ENCODE results near the gene SGPP2. TPM values are rescaled to one million over a fixed set of nuclear protein-coding genes. Genes with fewer than 3 reads are reported as not detected.

Gene SGPP2
- total RNA-seq, 4 donors from 2014 or later: 38.7 to 61.3 (median 59.0) TPM

DNA sequence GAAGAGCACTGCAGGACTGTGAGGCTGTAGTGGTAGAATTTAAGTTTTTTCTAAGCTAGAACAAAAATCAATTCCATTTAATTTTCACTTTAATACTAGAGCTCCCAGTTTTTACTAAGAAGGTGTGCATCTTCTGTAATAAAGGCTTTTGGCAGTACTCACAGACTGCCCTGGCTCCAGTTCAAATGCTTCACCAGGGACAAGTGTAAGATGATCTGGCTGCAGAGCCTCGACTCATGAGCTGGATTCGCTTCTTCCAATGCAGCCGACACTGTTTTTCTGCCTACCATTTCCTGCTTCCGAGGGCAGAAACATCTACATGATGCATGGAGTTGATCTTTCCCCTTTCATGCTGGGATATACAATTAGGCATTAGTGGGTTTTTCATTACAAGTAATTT is 144.5 kb downstream of the SGPP2 start:
- 37 to 45% methylated on average over 4 of the region's 4 CpGs for WGBS, 2 donors
- H3K4me3 ChIP-seq (ENCODE audit: low read depth, poor library complexity, severe bottlenecking): no peak overlapping the region
- TF ChIP-seq POLR2A (IDR thresholded peaks at IDR 0.05): no peak
- TF ChIP-seq, protein P1, sequence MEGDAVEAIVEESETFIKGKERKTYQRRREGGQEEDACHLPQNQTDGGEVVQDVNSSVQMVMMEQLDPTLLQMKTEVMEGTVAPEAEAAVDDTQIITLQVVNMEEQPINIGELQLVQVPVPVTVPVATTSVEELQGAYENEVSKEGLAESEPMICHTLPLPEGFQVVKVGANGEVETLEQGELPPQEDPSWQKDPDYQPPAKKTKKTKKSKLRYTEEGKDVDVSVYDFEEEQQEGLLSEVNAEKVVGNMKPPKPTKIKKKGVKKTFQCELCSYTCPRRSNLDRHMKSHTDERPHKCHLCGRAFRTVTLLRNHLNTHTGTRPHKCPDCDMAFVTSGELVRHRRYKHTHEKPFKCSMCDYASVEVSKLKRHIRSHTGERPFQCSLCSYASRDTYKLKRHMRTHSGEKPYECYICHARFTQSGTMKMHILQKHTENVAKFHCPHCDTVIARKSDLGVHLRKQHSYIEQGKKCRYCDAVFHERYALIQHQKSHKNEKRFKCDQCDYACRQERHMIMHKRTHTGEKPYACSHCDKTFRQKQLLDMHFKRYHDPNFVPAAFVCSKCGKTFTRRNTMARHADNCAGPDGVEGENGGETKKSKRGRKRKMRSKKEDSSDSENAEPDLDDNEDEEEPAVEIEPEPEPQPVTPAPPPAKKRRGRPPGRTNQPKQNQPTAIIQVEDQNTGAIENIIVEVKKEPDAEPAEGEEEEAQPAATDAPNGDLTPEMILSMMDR (IDR thresholded peaks at IDR 0.05): no peak
- intact Hi-C loops (cut with DNase I; ENCODE audit: low total_unique reads): loop anchor here (5.0 kb wide), 1 partner anchor 252 kb away; no protein-coding TSS in a partner anchor
- no peak for DNase-seq (ENCODE audit: low spot score in 2 of 2)

DNA sequence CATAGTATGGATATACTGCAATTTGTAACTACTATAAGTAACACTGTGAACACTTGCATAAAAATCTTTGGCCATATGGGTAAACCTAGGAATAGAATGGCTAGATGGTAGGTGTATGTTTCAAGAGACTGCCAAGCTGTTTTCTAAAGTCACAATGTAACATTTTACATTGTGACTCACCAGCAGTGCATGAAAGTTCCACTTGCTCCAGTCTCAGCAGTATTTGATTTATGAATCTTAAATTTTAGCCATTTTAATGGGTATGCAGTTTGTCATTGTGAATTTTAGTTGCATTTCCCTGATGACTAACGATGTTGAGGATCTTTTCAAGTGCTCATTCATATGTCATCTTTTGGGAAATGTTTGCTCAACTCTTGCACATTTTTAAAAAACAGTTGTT is 145.5 kb downstream of the SGPP2 start:
- DNase-seq (ENCODE audit: low spot score in 2 of 2): no peak
- intact Hi-C loops (cut with DNase I; ENCODE audit: low total_unique reads): loop anchor here (5.0 kb wide), 1 partner anchor 253 kb away; no protein-coding TSS in a partner anchor
- WGBS, 2 donors: 76 to 87% methylated on average over 1 of the region's 1 CpG
- H3K4me3 ChIP-seq (ENCODE audit: low read depth, poor library complexity, severe bottlenecking): no peak overlapping the region
- TF ChIP-seq POLR2A (IDR thresholded peaks at IDR 0.05): no peak
- TF ChIP-seq, protein P1 (IDR thresholded peaks at IDR 0.05): no peak

DNA sequence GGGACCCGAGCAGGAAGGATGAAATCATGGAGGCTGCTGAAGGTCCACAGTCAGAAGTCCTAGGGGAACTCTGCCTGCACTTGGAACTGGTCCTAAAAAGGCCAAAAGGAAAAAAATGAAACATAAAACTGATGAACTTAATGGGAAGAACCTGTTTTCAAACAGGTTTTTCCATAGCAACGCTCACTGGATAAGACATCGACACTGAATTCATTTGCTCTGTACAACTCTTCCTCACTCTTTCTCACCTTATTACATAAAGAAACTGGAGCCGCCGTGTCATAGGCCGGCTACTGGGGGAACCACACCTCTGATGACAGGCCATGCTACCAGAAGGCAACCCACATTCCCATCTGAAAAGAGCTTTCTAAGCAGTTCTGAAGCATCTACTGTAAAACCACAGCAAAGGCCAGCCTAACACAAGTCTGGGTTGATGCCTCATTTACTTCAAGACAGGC is 147.9 kb downstream of the SGPP2 start:
- 52 to 59% methylated on average over 6 of the region's 6 CpGs for whole genome bisulfite sequencing, 2 donors
- no peak overlapping the region for H3K4me3 ChIP-seq (ENCODE audit: low read depth, poor library complexity, severe bottlenecking)
- no peak for DNase-seq (ENCODE audit: low spot score in 2 of 2)
- intact Hi-C loops (cut with DNase I; ENCODE audit: low total_unique reads): no loop called here
- TF ChIP-seq, protein P1 (IDR thresholded peaks at IDR 0.05): no peak
- no peak for TF ChIP-seq POLR2A (IDR thresholded peaks at IDR 0.05)

DNA sequence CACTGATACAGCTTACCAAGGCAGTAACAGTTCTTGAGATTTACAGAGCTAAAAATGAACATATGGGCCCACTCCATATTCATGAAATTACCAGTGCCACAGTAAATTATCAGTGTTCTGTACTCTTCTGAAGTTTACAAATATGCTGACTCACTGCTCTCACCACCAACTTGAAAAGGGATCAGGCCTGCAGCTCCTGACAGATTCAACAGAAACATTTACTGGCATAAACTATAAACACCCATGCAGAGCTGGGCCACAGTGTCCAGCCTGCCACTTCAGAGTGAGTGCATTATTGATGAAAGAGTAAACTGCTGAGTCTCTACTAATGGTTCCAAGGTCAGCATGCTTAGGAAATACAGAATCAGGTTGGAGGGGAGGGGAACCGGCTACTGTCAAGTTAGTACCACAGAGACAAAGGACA is 148.4 kb downstream of the SGPP2 start:
- WGBS, 2 donors: 87 to 88% methylated on average over 1 of the region's 1 CpG
- DNase-seq (ENCODE audit: low spot score in 2 of 2): no peak
- TF ChIP-seq POLR2A (IDR thresholded peaks at IDR 0.05): no peak
- TF ChIP-seq, protein P1 (IDR thresholded peaks at IDR 0.05): no peak
- intact Hi-C loops (cut with DNase I; ENCODE audit: low total_unique reads): no loop called here
- H3K4me3 ChIP-seq (ENCODE audit: low read depth, poor library complexity, severe bottlenecking): no peak overlapping the region

DNA sequence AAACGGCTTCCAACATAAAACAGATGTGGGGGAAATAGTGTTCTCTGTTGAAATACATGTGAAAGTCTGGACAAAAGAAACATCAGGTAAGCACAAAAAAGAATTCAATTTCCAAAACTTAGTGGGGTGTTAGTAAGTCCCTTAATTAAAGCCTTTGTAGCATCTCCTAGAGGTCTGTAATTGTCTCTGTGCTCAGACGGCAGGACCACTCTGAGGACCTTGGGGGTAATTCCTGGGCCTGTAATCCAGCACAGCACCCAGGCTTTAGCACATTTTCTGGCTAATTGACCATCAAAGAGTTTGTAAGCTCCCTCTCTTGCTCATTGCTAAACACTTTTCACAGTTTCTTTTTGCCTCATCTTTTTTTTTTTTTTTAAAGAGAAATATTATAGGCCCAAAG is 151.3 kb downstream of the SGPP2 start:
- H3K4me3 ChIP-seq (ENCODE audit: low read depth, poor library complexity, severe bottlenecking): no peak overlapping the region
- 87 to 90% methylated on average over 2 of the region's 2 CpGs for WGBS, 2 donors
- TF ChIP-seq, protein P1 (IDR thresholded peaks at IDR 0.05): no peak
- TF ChIP-seq POLR2A (IDR thresholded peaks at IDR 0.05): no peak
- intact Hi-C loops (cut with DNase I; ENCODE audit: low total_unique reads): no loop called here
- no peak for DNase-seq (ENCODE audit: low spot score in 2 of 2)
